ENCODE data around the gene ANAPC1.

DNA sequence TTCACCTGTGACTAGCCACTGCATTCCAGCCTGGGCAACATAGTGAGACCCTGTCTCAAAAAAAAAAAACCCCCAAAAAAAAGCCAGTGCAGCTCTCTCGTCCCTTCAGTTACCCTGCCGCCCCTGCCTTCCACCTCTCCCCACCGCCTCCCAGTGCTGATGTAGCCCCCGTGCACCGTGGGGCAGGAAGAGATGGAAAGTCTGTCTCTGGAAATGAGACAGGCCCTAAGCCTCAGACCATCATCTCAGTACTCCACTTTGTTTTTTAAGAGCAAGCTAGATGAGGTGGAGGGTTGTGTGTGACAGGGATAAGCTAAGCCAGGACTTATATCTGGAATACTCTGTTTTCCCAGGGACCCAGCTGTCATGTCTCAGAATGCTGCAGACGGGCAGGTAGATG is 46.4 kb upstream of the ANAPC1 start:
- TF ChIP-seq, protein P1, sequence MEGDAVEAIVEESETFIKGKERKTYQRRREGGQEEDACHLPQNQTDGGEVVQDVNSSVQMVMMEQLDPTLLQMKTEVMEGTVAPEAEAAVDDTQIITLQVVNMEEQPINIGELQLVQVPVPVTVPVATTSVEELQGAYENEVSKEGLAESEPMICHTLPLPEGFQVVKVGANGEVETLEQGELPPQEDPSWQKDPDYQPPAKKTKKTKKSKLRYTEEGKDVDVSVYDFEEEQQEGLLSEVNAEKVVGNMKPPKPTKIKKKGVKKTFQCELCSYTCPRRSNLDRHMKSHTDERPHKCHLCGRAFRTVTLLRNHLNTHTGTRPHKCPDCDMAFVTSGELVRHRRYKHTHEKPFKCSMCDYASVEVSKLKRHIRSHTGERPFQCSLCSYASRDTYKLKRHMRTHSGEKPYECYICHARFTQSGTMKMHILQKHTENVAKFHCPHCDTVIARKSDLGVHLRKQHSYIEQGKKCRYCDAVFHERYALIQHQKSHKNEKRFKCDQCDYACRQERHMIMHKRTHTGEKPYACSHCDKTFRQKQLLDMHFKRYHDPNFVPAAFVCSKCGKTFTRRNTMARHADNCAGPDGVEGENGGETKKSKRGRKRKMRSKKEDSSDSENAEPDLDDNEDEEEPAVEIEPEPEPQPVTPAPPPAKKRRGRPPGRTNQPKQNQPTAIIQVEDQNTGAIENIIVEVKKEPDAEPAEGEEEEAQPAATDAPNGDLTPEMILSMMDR (IDR thresholded peaks at IDR 0.05; ENCODE audit: low read length) = no peak
- TF ChIP-seq EZH2 (IDR thresholded peaks at IDR 0.05; ENCODE audit: borderline replicate concordance, low read length) = no peak
